IPS DF 4.7 (cell line): Measurements from ENCODE around the gene ALCAM.
"Not testable (repeated sequence)": the region's sequence is repeated elsewhere in the genome, so short reads cannot be mapped to it uniquely, and the experiment has no call there.

Experiments used
- DNase-seq: peaks from one replicate; pipeline ENCODE4 v3.0.0-alpha.2; 2013; ENCODE audit warnings: low spot score; ENCODE audit errors: extremely low read depth

ALCAM gene

GRCh38 chr3:105388176-105388575, 21.5 kb downstream of the ALCAM start:
- DNase-seq: no peak

GRCh38 chr3:105389759-105390158, 23.1 kb downstream of the ALCAM start:
- DNase-seq: not testable (repeated sequence)

DNA sequence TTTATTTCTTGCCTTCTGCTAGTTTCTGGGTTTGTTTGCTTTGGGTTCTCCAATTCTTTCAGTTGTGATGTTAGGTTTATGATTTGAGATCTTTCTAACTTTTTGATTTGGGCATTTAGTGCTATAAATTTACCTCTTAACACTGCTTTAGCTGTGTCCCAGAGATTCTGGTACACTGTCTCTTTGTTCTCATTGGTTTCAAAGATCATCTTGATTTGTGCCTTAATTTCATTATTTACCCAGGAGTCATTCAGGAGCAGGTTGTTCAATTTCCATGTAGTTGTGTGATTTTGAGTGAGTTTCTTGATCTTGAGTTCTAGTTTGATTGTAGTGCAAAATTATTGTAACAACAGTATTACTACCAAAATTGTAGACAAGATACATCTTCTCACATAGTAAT, 25.9 kb downstream of the ALCAM start:
- not testable (repeated sequence) for DNase-seq

DNA sequence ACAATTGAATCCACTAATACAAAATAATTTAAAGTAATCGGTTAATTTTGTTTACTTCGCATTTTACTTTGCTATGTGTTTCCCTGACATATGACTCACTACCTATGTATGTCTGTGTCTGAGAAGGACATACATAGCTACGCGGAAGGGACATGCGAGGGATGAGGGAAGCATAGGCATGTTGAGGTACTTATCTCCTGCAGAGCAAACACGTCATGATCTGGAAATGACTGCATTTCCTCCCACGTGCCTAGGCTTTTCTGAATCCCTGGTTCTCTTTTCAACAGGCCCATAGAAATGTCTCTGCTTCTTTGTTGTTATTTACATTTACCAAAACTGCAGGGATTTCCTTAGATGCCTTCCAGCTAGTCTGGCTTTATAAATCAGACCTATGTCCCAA, 27.5 kb downstream of the ALCAM start:
- no peak for DNase-seq

DNA sequence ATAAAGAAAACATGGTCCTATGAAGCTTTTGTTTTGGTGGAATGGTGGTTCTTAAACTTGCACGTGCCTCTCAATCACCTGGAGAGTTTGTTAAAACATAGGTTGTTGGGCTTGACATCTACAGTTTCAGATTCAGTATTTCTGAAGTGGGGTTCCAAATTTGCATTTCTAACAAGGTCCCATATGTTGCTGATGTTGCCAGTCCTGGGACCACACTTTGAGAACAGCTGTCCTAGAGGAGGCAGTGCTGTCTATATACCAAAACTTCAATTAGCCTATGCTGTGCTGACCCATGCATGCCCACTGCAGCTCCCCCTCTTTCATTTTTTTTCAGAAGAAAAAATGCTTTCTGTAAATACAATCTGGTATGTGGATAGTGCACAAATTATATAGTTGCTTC, 31.3 kb downstream of the ALCAM start:
- DNase-seq: no peak

DNA sequence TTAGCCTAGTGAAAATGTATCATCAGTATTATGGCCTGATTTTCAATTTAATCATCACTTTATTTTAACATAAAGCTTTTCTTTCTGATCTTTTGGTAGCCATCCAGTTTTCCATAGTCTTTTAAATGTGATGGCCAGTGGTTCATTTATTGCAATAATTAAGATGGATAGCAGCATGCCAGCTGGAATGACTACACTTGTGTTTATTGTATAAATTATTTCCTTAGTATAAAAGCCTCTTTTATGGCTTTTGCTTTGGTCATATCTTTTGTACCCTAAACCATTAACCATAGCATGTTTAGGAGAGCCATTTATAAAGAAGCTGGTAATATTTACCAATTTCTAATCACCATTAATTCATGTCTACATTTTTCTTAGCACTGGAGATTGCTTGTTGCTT, 31.7 kb downstream of the ALCAM start:
- no peak for DNase-seq

GRCh38 chr3:105399062-105399461, 32.4 kb downstream of the ALCAM start:
- DNase-seq: no peak

DNA sequence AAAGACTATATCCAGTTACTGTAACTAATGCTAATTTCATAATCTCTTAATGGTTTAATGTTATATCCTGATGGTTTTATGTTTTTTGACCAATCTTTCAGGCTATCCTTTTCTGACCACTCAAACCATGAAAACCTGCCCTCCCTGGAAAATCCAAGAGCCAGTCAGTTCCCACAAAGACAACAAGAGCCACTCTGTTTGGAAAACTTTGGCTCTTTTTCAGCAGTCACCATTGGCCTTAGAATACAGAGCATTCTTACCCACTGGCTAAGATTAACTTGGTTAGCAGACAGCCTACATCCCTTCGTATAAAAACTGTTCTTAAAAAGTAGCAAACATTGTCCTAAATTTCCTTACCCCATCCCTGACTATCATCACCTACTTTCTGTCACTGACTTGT, 32.9 kb downstream of the ALCAM start:
- DNase-seq: no peak

DNA sequence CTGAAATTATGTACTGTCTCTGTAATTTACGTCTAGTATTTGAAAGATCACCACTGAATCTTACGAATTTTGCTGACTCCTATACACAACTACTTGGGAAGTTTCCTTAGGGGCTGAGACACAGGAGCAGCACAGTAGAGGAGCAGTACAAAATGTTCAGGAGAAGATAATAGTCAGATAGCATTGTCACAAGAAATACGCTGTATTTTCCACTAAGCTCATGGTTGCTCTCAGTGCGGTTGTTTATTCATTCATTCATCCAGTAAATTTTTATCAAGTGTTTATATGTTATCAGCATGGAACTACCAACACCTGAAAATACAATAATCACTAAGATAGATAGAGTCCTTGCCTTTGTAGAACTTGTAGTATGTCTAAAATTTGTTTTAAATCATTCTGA, 34.5 kb downstream of the ALCAM start:
- DNase-seq: no peak

- DNase-seq: no peak
Measured at GRCh38 chr3:105401691-105402149, 35.0 kb downstream of the ALCAM start.

- DNase-seq: no peak
Measured at GRCh38 chr3:105402287-105402801, 35.6 kb downstream of the ALCAM start.

- not testable (repeated sequence) for DNase-seq
Measured at GRCh38 chr3:105403034-105403433, 36.3 kb downstream of the ALCAM start.

GRCh38 chr3:105406268-105406667, 39.6 kb downstream of the ALCAM start:
- DNase-seq: no peak

DNA sequence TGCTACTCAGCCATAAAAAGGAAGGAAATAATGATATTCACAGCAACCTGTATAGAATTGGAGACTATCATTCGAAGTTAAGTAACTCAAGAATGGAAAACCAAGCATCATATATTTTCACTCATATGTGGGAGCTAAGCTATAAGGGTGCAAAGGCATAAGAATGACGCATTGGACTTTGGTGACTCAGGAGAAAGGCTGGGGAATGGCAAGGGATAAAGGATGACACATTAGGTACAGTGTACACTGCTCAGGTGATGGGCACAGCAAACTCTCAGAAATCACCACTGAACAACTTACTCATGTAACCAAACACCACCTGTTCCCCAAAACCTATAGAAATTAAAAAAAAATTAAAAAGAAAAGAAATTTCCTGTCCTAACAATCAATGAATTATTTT, 42.7 kb downstream of the ALCAM start:
- no peak for DNase-seq

- no peak for DNase-seq
Measured at GRCh38 chr3:105413343-105413887, 46.7 kb downstream of the ALCAM start.

DNA sequence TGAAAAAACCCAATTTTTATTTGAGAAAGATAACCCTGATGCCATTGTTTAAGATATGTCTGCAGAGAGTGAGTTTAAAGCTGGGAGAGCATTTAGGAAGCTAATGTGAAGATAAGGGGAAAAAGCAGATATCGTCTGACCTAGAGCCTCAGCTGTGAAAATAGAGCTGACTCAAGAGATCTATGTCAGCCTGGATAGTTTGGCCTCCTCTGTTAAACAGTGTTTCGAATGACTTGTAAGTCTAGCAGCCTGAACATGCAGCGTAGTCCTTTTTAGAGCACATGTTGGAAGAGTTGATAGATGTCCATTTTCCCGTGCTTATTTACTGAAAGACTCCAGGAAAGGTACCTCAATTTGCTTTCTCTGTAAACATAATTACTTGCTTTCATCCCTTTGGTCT, 48.1 kb downstream of the ALCAM start:
- no peak for DNase-seq

- no peak for DNase-seq
Measured at GRCh38 chr3:105415951-105416350, 49.2 kb downstream of the ALCAM start.

GRCh38 chr3:105417525-105418289, 51.0 kb downstream of the ALCAM start:
- DNase-seq: no peak

DNA sequence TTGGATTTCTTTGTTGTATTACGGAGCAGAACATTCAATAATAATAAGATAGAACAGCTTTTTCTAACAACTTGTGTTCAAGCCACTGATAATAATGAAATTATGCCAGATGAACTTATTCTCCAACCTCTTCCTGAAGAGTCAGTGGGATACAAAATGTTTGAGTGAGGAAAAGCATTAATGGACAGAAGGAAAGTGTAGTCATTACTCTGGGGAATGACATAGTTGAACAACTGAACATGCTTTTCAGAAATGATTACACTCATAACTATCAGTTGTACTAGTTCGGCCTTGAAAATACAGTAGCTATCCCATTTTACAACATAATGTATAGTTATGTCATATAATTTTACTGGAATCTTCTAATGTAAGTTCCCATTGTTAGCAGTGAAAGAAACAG, 55.9 kb downstream of the ALCAM start:
- no peak for DNase-seq

- DNase-seq: no peak
Measured at GRCh38 chr3:105423397-105423796, 56.7 kb downstream of the ALCAM start.

DNA sequence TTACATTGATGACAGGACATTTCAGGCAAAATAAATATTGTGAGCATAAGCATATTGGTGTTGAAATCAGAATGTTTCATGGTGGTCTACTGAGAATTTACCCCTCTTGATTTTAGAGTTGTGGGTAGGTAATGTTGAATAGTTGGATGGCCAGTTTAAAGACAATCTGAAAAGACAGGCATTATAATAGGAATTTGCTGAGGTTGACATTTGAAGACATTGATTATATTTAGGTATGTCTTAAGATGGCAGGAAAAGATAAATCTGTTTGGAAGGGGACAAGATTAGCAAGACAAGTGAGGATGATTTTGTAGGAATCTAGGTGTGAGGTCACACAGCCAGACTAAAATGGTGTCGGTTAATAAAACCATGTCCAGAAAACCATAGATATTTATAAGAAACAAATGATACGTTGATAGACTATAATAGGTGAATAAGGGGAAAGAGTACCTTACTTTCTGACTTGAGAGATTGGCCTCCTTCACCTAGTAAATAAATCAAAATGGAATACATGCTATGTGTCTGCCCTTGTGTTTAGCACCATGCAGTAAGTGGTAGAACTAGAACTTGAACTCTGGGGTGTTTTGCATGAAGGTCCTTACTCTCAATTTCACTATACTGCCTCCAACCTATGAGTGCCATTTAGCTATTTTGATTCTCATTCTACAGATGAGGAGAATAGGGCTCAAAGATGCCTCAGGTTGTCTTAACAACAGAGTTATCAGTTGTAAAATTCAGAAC, 57.9 kb downstream of the ALCAM start:
- no peak for DNase-seq

GRCh38 chr3:105425153-105425502, 58.4 kb downstream of the ALCAM start:
- DNase-seq: no peak
